Sigmoid colon (tissue), 7 donors: ENCODE data around the gene GTF2H3. TPM values are rescaled to one million over a fixed set of nuclear protein-coding genes. Genes with fewer than 3 reads are reported as not detected.
A peak's percentile ranks its signal among the peaks of the same experiment; 100 is the strongest.

Source experiments
- DNase-seq: peaks from one replicate; pipeline ENCODE4 v3.0.0-alpha.2; 2019
- H3K27ac ChIP-seq, 4 donors: fragments of 200-600 bp; sonication (generic); one replicate each; pipeline ENCODE4 v1.5.1; 2016 to 2019; ENCODE audit warnings: mild to moderate bottlenecking in 1 of 4
- H3K27me3 ChIP-seq, 3 donors: fragments of 200-600 bp; sonication (generic); one replicate each; pipeline ENCODE4 v1.5.1; 2019; ENCODE audit warnings: mild to moderate bottlenecking in 1 of 3
- H3K36me3 ChIP-seq, 4 donors: fragments of 200-600 bp; sonication (generic); one replicate each; pipeline ENCODE4 v1.5.1; 2016 to 2019
- H3K4me1 ChIP-seq, 4 donors: fragments of 200-600 bp; sonication (generic); one replicate each; pipeline ENCODE4 v1.5.1; 2017 to 2019
- H3K4me3 ChIP-seq, 4 donors: fragments of 200-600 bp; sonication (generic); one replicate each; pipeline ENCODE4 v1.5.1; 2017 to 2019; ENCODE audit warnings: mild to moderate bottlenecking in 2 of 4, moderate library complexity in 1 of 4
- H3K9me3 ChIP-seq, 4 donors: fragments of 200-600 bp in 3 of 4; sonication (generic) in 3 of 4; one replicate each; pipeline versions ENCODE4 v1.5.1 to v1.6.1; 2013 to 2019
- EP300 ChIP-seq, 4 donors: sonication (generic); formaldehyde crosslinking; IDR thresholded peaks; one replicate each; pipeline ENCODE4 v1.6.1; 2017; ENCODE audit warnings: antibody characterized with exemption in 4 of 4
- POLR2A ChIP-seq, 2 donors: fragments of 450-650 bp; IDR thresholded peaks; one replicate each; pipeline ENCODE4 v1.6.1; 2016; ENCODE audit warnings: antibody characterized with exemption in 2 of 2, mild to moderate bottlenecking in 2 of 2, moderate library complexity in 2 of 2
- POLR2AphosphoS5 ChIP-seq, 4 donors: sonication (generic); formaldehyde crosslinking; IDR thresholded peaks; one replicate each; pipeline ENCODE4 v1.6.1; 2017; ENCODE audit warnings: antibody characterized with exemption in 4 of 4
- WGBS, 2 donors: extraction: QIAGEN DNeasy Blood & Tissue Kit; methylation state at CpG; one replicate each; pipeline ENCODE4 v1.1.7; 2013; 5-methylcytosine and 5-hydroxymethylcytosine counted together
- intact Hi-C: fragments of 100-400 bp; cut with DNase I; formaldehyde crosslinking; loops from one replicate; pipeline ENCODE4 v1.15.1; 2023
- polyA plus RNA-seq, 3 donors: library from polyadenylated mRNA; stranded (reverse); fragments of 200-250 nt; gene quantifications; one replicate each; pipeline ENCODE4 v1.2.3, GENCODE V29; 2013
- total RNA-seq, 4 donors: library from RNA; depleted of rRNA; stranded (reverse); fragments of >200 nt; gene quantifications; one replicate each; pipeline ENCODE4 v1.1.0, GENCODE V29; 2016
- TF ChIP-seq, protein P1 (sequence below), 4 experiments: fragments of 450-650 bp in 3 of 4; fragments of 200-600 bp in 1 of 4; IDR thresholded peaks; one replicate each; pipeline ENCODE4 v1.5.1; 2016 to 2019; ENCODE audit warnings: antibody characterized with exemption in 4 of 4, mild to moderate bottlenecking in 3 of 4, moderate library complexity in 2 of 4
- donor health status: healthy with polysubstance abuse.
- donor health status: Bipolar disorder and iron deficiency.
- donor health status: healthy.

Gene GTF2H3
- total and polyA plus RNA-seq, 7 donors: 9.2 to 20.8 (median 16.4) TPM

DNA sequence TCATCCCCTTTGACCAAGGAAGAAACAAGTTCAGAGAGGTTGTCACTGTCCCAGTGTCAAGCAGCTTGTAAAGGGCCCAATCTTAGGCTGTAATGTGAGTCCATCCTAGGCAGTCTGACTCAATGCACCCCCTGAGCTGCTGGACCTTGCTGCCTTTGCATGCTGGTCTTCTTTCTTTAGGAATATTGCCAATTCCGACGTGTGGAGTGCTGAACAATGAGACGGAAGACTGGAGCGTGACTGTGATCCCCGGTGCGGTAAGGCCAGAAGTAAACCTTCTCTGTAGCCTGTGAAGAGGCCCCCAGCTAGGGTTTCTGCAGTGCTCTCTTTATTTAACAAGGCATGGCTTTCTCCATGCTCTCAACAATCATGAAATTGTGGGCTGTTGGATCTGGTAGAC is 38.2 kb downstream of the GTF2H3 start:
- H3K36me3 ChIP-seq: peaks cover 0 to 33% (median 14%) of the 10 kb centered on the region in 4 donors
- H3K4me3 ChIP-seq: peak overlapping the region; percentile 81 to 95 (median 88)
- no peaks in the 10 kb centered on the region for H3K9me3 ChIP-seq
- 83 to 87% methylated on average over 6 of the region's 6 CpGs for WGBS, 2 donors
- no peak for DNase-seq
- H3K4me1 ChIP-seq: peaks cover 0 to 19% (median 10%) of the 10 kb centered on the region in 4 donors
- intact Hi-C loops: no loop called here
- H3K27me3 ChIP-seq: no peaks in the 10 kb centered on the region
- TF ChIP-seq EP300 (IDR thresholded peaks at IDR 0.05): no peak
- no peak for TF ChIP-seq POLR2A (IDR thresholded peaks at IDR 0.05)
- TF ChIP-seq, protein P1, sequence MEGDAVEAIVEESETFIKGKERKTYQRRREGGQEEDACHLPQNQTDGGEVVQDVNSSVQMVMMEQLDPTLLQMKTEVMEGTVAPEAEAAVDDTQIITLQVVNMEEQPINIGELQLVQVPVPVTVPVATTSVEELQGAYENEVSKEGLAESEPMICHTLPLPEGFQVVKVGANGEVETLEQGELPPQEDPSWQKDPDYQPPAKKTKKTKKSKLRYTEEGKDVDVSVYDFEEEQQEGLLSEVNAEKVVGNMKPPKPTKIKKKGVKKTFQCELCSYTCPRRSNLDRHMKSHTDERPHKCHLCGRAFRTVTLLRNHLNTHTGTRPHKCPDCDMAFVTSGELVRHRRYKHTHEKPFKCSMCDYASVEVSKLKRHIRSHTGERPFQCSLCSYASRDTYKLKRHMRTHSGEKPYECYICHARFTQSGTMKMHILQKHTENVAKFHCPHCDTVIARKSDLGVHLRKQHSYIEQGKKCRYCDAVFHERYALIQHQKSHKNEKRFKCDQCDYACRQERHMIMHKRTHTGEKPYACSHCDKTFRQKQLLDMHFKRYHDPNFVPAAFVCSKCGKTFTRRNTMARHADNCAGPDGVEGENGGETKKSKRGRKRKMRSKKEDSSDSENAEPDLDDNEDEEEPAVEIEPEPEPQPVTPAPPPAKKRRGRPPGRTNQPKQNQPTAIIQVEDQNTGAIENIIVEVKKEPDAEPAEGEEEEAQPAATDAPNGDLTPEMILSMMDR (IDR thresholded peaks at IDR 0.05): no peak
- no peak for TF ChIP-seq POLR2AphosphoS5 (IDR thresholded peaks at IDR 0.05)
- no peak overlapping the region for H3K27ac ChIP-seq

DNA sequence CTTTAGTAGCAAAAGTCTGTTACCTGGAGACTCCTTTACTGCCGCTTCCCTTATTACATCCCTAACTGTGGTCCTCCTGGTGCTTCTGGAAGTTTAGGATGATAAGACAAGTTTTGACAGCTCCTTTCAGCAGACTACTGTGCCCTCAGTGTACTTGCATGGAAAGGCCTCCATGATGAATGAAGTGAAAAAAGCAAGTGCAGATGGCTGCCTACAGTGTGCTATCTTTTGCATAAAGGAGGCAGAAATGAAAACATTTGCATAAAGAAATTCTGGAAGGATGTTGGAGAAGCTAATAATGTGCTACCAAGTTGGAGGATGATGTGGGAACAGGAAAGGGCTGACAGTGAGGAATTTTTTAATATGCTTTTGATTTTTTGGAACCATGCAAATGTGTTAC is 41.8 kb downstream of the GTF2H3 start:
- intact Hi-C loops: no loop called here
- peaks cover 0 to 19% (median 10%) of the 10 kb centered on the region in 4 donors for H3K4me1 ChIP-seq
- TF ChIP-seq POLR2AphosphoS5 (IDR thresholded peaks at IDR 0.05) (no peak), POLR2A (IDR thresholded peaks at IDR 0.05) (no peak), EP300 (IDR thresholded peaks at IDR 0.05) (no peak)
- TF ChIP-seq, protein P1 (IDR thresholded peaks at IDR 0.05): no peak
- H3K27me3 ChIP-seq: no peaks in the 10 kb centered on the region
- WGBS, 2 donors: 98 to 100% methylated on average over 1 of the region's 1 CpG
- peaks cover 0 to 59% (median 15%) of the 10 kb centered on the region in 4 donors for H3K36me3 ChIP-seq
- H3K4me3 ChIP-seq: no peak overlapping the region
- H3K27ac ChIP-seq: no peak overlapping the region
- no peaks in the 10 kb centered on the region for H3K9me3 ChIP-seq
- no peak for DNase-seq

DNA sequence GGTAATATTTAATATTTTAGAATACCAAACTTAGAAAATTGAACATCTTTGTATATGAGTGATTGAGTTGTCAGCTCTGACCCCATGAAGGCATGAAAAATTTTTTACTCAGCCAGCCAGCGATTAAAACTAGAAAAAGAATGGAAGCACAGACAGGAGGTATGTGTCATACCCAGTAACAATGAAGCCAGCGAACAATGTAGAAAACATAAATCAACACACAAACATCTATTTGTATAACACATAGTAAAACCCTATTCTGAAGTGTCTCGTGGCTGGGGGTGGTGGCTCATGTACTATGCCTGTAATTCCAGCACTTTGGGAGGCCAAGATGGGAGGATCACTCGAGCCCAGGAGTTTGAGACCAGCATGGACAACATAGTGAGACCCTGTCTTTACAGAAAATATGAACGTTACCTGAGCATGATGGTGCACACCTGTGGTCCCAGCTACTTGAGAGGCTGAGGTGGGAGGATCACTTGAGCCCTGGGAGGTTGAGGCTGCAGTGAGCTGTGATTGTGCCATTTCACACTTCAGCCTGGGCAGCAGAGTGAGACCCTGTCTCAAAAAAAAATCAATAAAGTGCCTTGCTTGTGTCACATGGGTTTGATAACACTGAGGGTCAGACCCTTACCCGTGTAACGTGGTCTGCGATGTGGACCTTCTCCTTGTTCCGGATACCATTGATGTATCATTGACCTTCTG is 43.1 kb downstream of the GTF2H3 start:
- no peaks in the 10 kb centered on the region for H3K27me3 ChIP-seq
- H3K9me3 ChIP-seq: no peaks in the 10 kb centered on the region
- peaks cover 0 to 72% (median 15%) of the 10 kb centered on the region in 4 donors for H3K36me3 ChIP-seq
- no peak overlapping the region for H3K27ac ChIP-seq
- intact Hi-C loops: no loop called here
- DNase-seq: no peak
- peaks cover 0 to 12% (median 5%) of the 10 kb centered on the region in 4 donors for H3K4me1 ChIP-seq
- no peak for TF ChIP-seq POLR2AphosphoS5 (IDR thresholded peaks at IDR 0.05)
- WGBS, 2 donors: 94 to 95% methylated on average over 9 of the region's 9 CpGs
- no peak overlapping the region for H3K4me3 ChIP-seq

DNA sequence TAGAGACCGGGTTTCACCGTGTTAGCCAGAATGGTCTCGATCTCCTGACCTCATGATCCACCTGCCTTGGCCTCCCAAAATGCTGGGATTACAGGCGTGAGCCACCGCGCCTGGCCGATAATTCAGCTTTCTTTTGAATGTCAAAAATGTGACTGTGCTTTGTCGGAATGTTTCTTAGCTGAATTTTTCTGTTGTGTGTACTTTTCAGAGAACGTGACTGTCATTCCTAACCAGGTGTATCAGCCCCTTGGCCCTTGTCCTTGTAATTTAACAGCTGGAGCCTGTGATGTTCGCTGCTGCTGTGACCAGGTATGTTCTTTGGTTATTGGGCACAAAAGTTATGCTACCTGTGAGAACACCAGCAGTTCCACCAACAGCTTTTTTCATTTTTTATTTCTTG is 45.4 kb downstream of the GTF2H3 start:
- Histone ChIP-seq H3K27me3 (no peaks in the 10 kb centered on the region), H3K4me1 (no peaks in the 10 kb centered on the region), H3K4me3 (no peak overlapping the region), H3K27ac (no peak overlapping the region), H3K9me3 (no peaks in the 10 kb centered on the region), H3K36me3 (peaks cover 0 to 82% (median 15%) of the 10 kb centered on the region in 4 donors)
- TF ChIP-seq EP300 (IDR thresholded peaks at IDR 0.05): no peak
- TF ChIP-seq POLR2AphosphoS5 (IDR thresholded peaks at IDR 0.05): no peak
- TF ChIP-seq, protein P1 (IDR thresholded peaks at IDR 0.05): no peak
- TF ChIP-seq POLR2A (IDR thresholded peaks at IDR 0.05): no peak
- intact Hi-C loops: no loop called here
- WGBS, 2 donors: 97 to 98% methylated on average over 10 of the region's 10 CpGs
- no peak for DNase-seq

DNA sequence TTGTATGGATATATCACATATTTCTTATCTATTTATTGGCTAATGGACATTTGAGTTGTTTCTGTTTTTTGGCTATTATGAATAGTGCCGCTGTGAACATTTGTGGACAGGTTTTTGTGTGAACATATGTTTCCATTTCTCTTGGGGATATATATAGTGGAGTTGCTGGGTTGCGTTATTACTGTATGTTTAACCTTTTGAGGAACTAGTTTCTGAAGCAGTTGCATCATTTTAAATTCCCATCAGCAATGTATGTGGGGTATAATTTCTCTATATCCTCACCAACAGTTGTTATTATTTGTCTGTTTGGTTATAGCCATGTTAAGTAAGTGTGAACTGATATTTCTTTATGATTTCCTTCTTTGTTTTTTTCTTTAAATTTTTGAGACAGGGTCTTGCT is 48.0 kb downstream of the GTF2H3 start:
- peaks cover 0 to 79% (median 6%) of the 10 kb centered on the region in 4 donors for H3K36me3 ChIP-seq
- no peak for DNase-seq
- H3K4me1 ChIP-seq: no peaks in the 10 kb centered on the region
- no peaks in the 10 kb centered on the region for H3K9me3 ChIP-seq
- TF ChIP-seq, protein P1 (IDR thresholded peaks at IDR 0.05): no peak
- TF ChIP-seq POLR2AphosphoS5 (IDR thresholded peaks at IDR 0.05) (no peak), EP300 (IDR thresholded peaks at IDR 0.05) (no peak), POLR2A (IDR thresholded peaks at IDR 0.05) (no peak)
- no peak overlapping the region for H3K27ac ChIP-seq
- H3K27me3 ChIP-seq: no peaks in the 10 kb centered on the region
- no peak overlapping the region for H3K4me3 ChIP-seq
- intact Hi-C loops: no loop called here
- 86 to 95% methylated on average over 2 of the region's 2 CpGs for WGBS, 2 donors
